Measurements from ENCODE around the gene SPPL2A. TPM values are rescaled to one million over a fixed set of nuclear protein-coding genes. Genes with fewer than 3 reads are reported as not detected.

SPPL2A gene
- total RNA-seq, 3 donors from 2014 or later = 63.7 to 77.6 (median 72.8) TPM

GRCh38 chr15:50686469-50687301, 78.8 kb downstream of the SPPL2A start, which contains the start of gene TRPM7:
Gene TRPM7, minus strand, starts transcription at chr15:50686797. Its CDS starts 264 bp downstream, at chr15:50686533.
- ATAC-seq (peak; percentile 83 to 86), DNase-seq (peak; percentile 85)
- no peaks in the 10 kb centered on the region for H3K27me3 Mint-ChIP-seq (ENCODE audit: low read depth)
- no peaks in the 10 kb centered on the region for H3K9me3 Mint-ChIP-seq
- peaks cover 50% of the 10 kb centered on the region for H3K4me1 Mint-ChIP-seq (ENCODE audit: low read depth)
- peaks cover 11% of the 10 kb centered on the region for H3K36me3 Mint-ChIP-seq (ENCODE audit: insufficient read depth)
- H3K4me3 Mint-ChIP-seq = peak within 1 kb of the TSS; percentile 99

GRCh38 chr15:50685976-50686468, 79.5 kb downstream of the SPPL2A start:
- no peaks in the 10 kb centered on the region for H3K27me3 Mint-ChIP-seq (ENCODE audit: low read depth)
- H3K4me3 Mint-ChIP-seq = peak overlapping the region; percentile 99
- H3K36me3 Mint-ChIP-seq (ENCODE audit: insufficient read depth) = peaks cover 16% of the 10 kb centered on the region
- DNase-seq (peak; percentile 75), ATAC-seq (peak; percentile 77 to 82)
- H3K4me1 Mint-ChIP-seq (ENCODE audit: low read depth) = peaks cover 57% of the 10 kb centered on the region
- H3K9me3 Mint-ChIP-seq = no peaks in the 10 kb centered on the region

- no peaks in the 10 kb centered on the region for H3K9me3 Mint-ChIP-seq
These were observed 80.1 kb downstream of the SPPL2A start for GRCh38 chr15:50685191-50685975.

GRCh38 chr15:50681467-50681866, 84.0 kb downstream of the SPPL2A start:
- DNase-seq (no peak), ATAC-seq (no peak)
- no peak overlapping the region for H3K4me3 Mint-ChIP-seq
- peaks cover 52% of the 10 kb centered on the region for H3K4me1 Mint-ChIP-seq (ENCODE audit: low read depth)
- H3K27me3 Mint-ChIP-seq (ENCODE audit: low read depth) = no peaks in the 10 kb centered on the region
- H3K36me3 Mint-ChIP-seq (ENCODE audit: insufficient read depth) = peaks cover 20% of the 10 kb centered on the region
- no peaks in the 10 kb centered on the region for H3K9me3 Mint-ChIP-seq

More at GRCh38 chr15:50685191-50685975, 80.1 kb downstream of the SPPL2A start:
- peaks cover 16% of the 10 kb centered on the region for H3K36me3 Mint-ChIP-seq (ENCODE audit: insufficient read depth)
- no peak for DNase-seq
- ATAC-seq = no peak
- H3K4me3 Mint-ChIP-seq = peak overlapping the region; percentile 99
- H3K4me1 Mint-ChIP-seq (ENCODE audit: low read depth) = peaks cover 57% of the 10 kb centered on the region
- H3K27me3 Mint-ChIP-seq (ENCODE audit: low read depth) = no peaks in the 10 kb centered on the region

- Mint-ChIP-seq H3K4me1 (ENCODE audit: low read depth) (peaks cover 20% of the 10 kb centered on the region), H3K4me3 (no peak overlapping the region), H3K36me3 (ENCODE audit: insufficient read depth) (peaks cover 17% of the 10 kb centered on the region), H3K27me3 (ENCODE audit: low read depth) (no peaks in the 10 kb centered on the region), H3K9me3 (no peaks in the 10 kb centered on the region)
- ATAC-seq = no peak
- DNase-seq = no peak
These were observed 88.6 kb downstream of the SPPL2A start for GRCh38 chr15:50676799-50677483.

- Mint-ChIP-seq H3K9me3 (no peaks in the 10 kb centered on the region), H3K4me3 (no peak overlapping the region), H3K36me3 (ENCODE audit: insufficient read depth) (peaks cover 13% of the 10 kb centered on the region), H3K27me3 (ENCODE audit: low read depth) (no peaks in the 10 kb centered on the region), H3K4me1 (ENCODE audit: low read depth) (peaks cover 16% of the 10 kb centered on the region)
- ATAC-seq (no peak), DNase-seq (no peak)
These were observed 89.9 kb downstream of the SPPL2A start for GRCh38 chr15:50675535-50676144.

- H3K4me1 Mint-ChIP-seq (ENCODE audit: low read depth) = peaks cover 7% of the 10 kb centered on the region
- DNase-seq = no peak
- H3K9me3 Mint-ChIP-seq = no peaks in the 10 kb centered on the region
- H3K27me3 Mint-ChIP-seq (ENCODE audit: low read depth) = no peaks in the 10 kb centered on the region
- ATAC-seq = no peak
- no peak overlapping the region for H3K4me3 Mint-ChIP-seq
- H3K36me3 Mint-ChIP-seq (ENCODE audit: insufficient read depth) = peaks cover 9% of the 10 kb centered on the region
These were observed 95.4 kb downstream of the SPPL2A start for GRCh38 chr15:50670115-50670514.

GRCh38 chr15:50669611-50670010, 95.9 kb downstream of the SPPL2A start:
- H3K36me3 Mint-ChIP-seq (ENCODE audit: insufficient read depth) = peaks cover 5% of the 10 kb centered on the region
- no peaks in the 10 kb centered on the region for H3K27me3 Mint-ChIP-seq (ENCODE audit: low read depth)
- H3K9me3 Mint-ChIP-seq = no peaks in the 10 kb centered on the region
- no peak for DNase-seq
- peaks cover 7% of the 10 kb centered on the region for H3K4me1 Mint-ChIP-seq (ENCODE audit: low read depth)
- no peak overlapping the region for H3K4me3 Mint-ChIP-seq
- no peak for ATAC-seq

- DNase-seq = no peak
- no peaks in the 10 kb centered on the region for H3K9me3 Mint-ChIP-seq
- no peaks in the 10 kb centered on the region for H3K27me3 Mint-ChIP-seq (ENCODE audit: low read depth)
- ATAC-seq = no peak
- peaks cover 3% of the 10 kb centered on the region for H3K4me1 Mint-ChIP-seq (ENCODE audit: low read depth)
- H3K4me3 Mint-ChIP-seq = no peak overlapping the region
- peaks cover 6% of the 10 kb centered on the region for H3K36me3 Mint-ChIP-seq (ENCODE audit: insufficient read depth)
These were observed 99.6 kb downstream of the SPPL2A start for GRCh38 chr15:50665938-50666337.

GRCh38 chr15:50655555-50655954, 110.0 kb downstream of the SPPL2A start:
- Mint-ChIP-seq H3K36me3 (ENCODE audit: insufficient read depth) (peaks cover 28% of the 10 kb centered on the region), H3K4me3 (no peak overlapping the region), H3K27me3 (ENCODE audit: low read depth) (no peaks in the 10 kb centered on the region), H3K9me3 (no peaks in the 10 kb centered on the region), H3K4me1 (ENCODE audit: low read depth) (peaks cover 14% of the 10 kb centered on the region)
- DNase-seq (no peak), ATAC-seq (no peak)

- ATAC-seq (no peak), DNase-seq (no peak)
- Mint-ChIP-seq H3K27me3 (ENCODE audit: low read depth) (no peaks in the 10 kb centered on the region), H3K4me1 (ENCODE audit: low read depth) (peaks cover 14% of the 10 kb centered on the region), H3K4me3 (no peak overlapping the region), H3K9me3 (no peaks in the 10 kb centered on the region), H3K36me3 (ENCODE audit: insufficient read depth) (peaks cover 31% of the 10 kb centered on the region)
These were observed 112.3 kb downstream of the SPPL2A start for GRCh38 chr15:50653156-50653743.

- Mint-ChIP-seq H3K4me3 (no peak overlapping the region), H3K9me3 (no peaks in the 10 kb centered on the region), H3K4me1 (ENCODE audit: low read depth) (peaks cover 14% of the 10 kb centered on the region), H3K36me3 (ENCODE audit: insufficient read depth) (peaks cover 31% of the 10 kb centered on the region), H3K27me3 (ENCODE audit: low read depth) (no peaks in the 10 kb centered on the region)
- no peak for ATAC-seq
- DNase-seq = no peak
These were observed 112.8 kb downstream of the SPPL2A start for GRCh38 chr15:50652671-50653070.

Data from activated T-cell treated with anti-CD3 and anti-CD28 coated beads, Interleukin-2, amount 50 U/mL, for 4 hours (primary cell).